ENCODE data around the gene ADCY5.
A peak's percentile ranks its signal among the peaks of the same experiment; 100 is the strongest.

The ADCY5 gene

GRCh38 chr3:123373474-123373987, 75.4 kb downstream of the ADCY5 start:
- TF ChIP-seq CTCF (IDR thresholded peaks at IDR 0.05; ENCODE audit: poor library complexity, severe bottlenecking), result no peak
- DNase-seq (ENCODE audit: low spot score), result no peak
- ATAC-seq (ENCODE audit: low read depth), result no peak

GRCh38 chr3:123372686-123373473, 76.0 kb downstream of the ADCY5 start:
- DNase-seq (ENCODE audit: low spot score) (no peak), ATAC-seq (ENCODE audit: low read depth) (0 out of 3 replicates have a peak, but pooled peaks have one; percentile 23)
- Histone ChIP-seq H3K9me3 (ENCODE audit: severe bottlenecking) (no peaks in the 10 kb centered on the region), H3K27ac (ENCODE audit: poor library complexity, severe bottlenecking) (no peak overlapping the region), H3K27me3 (ENCODE audit: insufficient read depth, poor library complexity, severe bottlenecking) (no peaks in the 10 kb centered on the region), H3K4me1 (ENCODE audit: insufficient read depth, poor library complexity, severe bottlenecking) (no peaks in the 10 kb centered on the region), H3K36me3 (ENCODE audit: low read depth) (no peaks in the 10 kb centered on the region), H3K4me3 (ENCODE audit: severe bottlenecking) (no peak overlapping the region)
- no peak for TF ChIP-seq CTCF (IDR thresholded peaks at IDR 0.05; ENCODE audit: poor library complexity, severe bottlenecking)

More at GRCh38 chr3:123373474-123373987, 75.4 kb downstream of the ADCY5 start:
- no peaks in the 10 kb centered on the region for H3K9me3 ChIP-seq (ENCODE audit: severe bottlenecking)
- H3K4me1 ChIP-seq (ENCODE audit: insufficient read depth, poor library complexity, severe bottlenecking), result no peaks in the 10 kb centered on the region
- H3K27me3 ChIP-seq (ENCODE audit: insufficient read depth, poor library complexity, severe bottlenecking), result no peaks in the 10 kb centered on the region
- no peak overlapping the region for H3K4me3 ChIP-seq (ENCODE audit: severe bottlenecking)
- H3K27ac ChIP-seq (ENCODE audit: poor library complexity, severe bottlenecking), result no peak overlapping the region
- no peaks in the 10 kb centered on the region for H3K36me3 ChIP-seq (ENCODE audit: low read depth)

GRCh38 chr3:123371859-123372685, 76.8 kb downstream of the ADCY5 start:
- H3K27ac ChIP-seq (ENCODE audit: poor library complexity, severe bottlenecking), result no peak overlapping the region
- DNase-seq (ENCODE audit: low spot score) (no peak), ATAC-seq (ENCODE audit: low read depth) (no peak)
- no peaks in the 10 kb centered on the region for H3K4me1 ChIP-seq (ENCODE audit: insufficient read depth, poor library complexity, severe bottlenecking)
- H3K9me3 ChIP-seq (ENCODE audit: severe bottlenecking), result no peaks in the 10 kb centered on the region
- no peaks in the 10 kb centered on the region for H3K36me3 ChIP-seq (ENCODE audit: low read depth)
- no peak overlapping the region for H3K4me3 ChIP-seq (ENCODE audit: severe bottlenecking)
- no peaks in the 10 kb centered on the region for H3K27me3 ChIP-seq (ENCODE audit: insufficient read depth, poor library complexity, severe bottlenecking)
- TF ChIP-seq CTCF (IDR thresholded peaks at IDR 0.05; ENCODE audit: poor library complexity, severe bottlenecking), result no peak

- H3K27me3 ChIP-seq (ENCODE audit: insufficient read depth, poor library complexity, severe bottlenecking), result no peaks in the 10 kb centered on the region
- H3K4me1 ChIP-seq (ENCODE audit: insufficient read depth, poor library complexity, severe bottlenecking), result no peaks in the 10 kb centered on the region
- H3K36me3 ChIP-seq (ENCODE audit: low read depth), result no peaks in the 10 kb centered on the region
- no peaks in the 10 kb centered on the region for H3K9me3 ChIP-seq (ENCODE audit: severe bottlenecking)
- DNase-seq (ENCODE audit: low spot score) (no peak), ATAC-seq (ENCODE audit: low read depth) (no peak)
- no peak overlapping the region for H3K4me3 ChIP-seq (ENCODE audit: severe bottlenecking)
- no peak overlapping the region for H3K27ac ChIP-seq (ENCODE audit: poor library complexity, severe bottlenecking)
- no peak for TF ChIP-seq CTCF (IDR thresholded peaks at IDR 0.05; ENCODE audit: poor library complexity, severe bottlenecking)
These were observed 77.5 kb downstream of the ADCY5 start for GRCh38 chr3:123371426-123371825.
